HG03097 (cell line): ENCODE data around the gene EYS.

Experiments
- ATAC-seq: cut with Tn5 transposase; IDR thresholded peaks from one replicate; pipeline ENCODE4 v1.9.1; 2021; ENCODE audit not compliant: unreplicated experiment, low FRiP score

EYS gene

DNA sequence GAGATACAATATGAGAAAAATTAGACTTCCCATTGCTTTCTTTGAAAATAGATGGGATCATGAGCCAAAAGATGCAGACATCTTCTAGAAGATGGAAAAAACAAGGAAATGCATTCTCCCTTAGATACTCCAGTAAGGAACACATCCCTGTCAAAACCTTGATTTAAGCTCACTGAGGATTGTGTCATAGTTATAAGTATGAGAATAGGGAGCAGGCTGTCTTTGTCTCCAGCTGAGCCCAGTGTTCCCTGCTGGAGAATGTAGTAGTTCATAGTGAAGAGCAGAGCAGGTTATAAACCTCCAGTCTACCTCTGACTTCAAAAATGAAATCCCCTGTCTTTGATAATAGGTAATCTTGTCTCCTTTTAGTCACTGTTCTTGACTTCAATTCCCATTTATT, 1481.5 kb downstream of the EYS start:
- ATAC-seq, result no peak

DNA sequence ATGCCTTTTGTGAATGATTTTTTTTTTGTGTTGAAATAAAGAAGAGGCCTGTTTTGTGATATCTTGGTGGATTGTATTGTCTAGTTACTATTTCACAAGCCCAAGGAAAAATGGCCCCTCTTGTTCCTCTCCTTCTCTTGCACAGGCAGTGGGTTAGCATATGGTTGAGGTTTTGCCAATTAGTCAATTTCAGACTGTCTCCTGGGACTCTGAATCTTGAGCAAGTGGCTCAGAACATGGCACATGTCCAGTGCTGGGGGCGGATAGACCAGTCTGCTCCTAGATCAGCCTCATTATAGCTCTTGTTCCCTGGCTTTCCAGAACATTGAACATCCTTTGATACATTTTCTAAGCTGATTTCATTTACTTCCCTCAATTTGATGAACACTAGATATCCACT, 1482.2 kb downstream of the EYS start:
- no peak for ATAC-seq

DNA sequence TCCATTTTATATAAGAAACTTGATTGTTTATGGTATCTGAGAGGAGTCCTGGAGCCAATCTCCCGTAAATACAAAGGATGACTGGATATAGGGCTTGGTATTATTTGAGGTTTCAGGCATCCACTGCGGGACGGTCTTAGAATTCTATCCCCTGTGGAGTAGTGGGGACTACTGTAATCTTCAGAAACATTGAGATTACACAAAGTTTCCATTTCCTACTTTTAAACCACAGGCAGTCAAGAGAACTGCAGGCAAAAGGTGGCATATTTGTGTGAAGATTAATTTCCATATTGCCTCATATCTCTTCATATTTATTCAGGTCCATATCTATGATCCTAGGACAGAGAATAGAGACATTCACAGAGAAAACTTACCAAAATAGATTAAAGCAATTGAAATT, 1485.2 kb downstream of the EYS start:
- no peak for ATAC-seq

GRCh38 chr6:64220801-64221200, 1486.2 kb downstream of the EYS start:
- no peak for ATAC-seq

DNA sequence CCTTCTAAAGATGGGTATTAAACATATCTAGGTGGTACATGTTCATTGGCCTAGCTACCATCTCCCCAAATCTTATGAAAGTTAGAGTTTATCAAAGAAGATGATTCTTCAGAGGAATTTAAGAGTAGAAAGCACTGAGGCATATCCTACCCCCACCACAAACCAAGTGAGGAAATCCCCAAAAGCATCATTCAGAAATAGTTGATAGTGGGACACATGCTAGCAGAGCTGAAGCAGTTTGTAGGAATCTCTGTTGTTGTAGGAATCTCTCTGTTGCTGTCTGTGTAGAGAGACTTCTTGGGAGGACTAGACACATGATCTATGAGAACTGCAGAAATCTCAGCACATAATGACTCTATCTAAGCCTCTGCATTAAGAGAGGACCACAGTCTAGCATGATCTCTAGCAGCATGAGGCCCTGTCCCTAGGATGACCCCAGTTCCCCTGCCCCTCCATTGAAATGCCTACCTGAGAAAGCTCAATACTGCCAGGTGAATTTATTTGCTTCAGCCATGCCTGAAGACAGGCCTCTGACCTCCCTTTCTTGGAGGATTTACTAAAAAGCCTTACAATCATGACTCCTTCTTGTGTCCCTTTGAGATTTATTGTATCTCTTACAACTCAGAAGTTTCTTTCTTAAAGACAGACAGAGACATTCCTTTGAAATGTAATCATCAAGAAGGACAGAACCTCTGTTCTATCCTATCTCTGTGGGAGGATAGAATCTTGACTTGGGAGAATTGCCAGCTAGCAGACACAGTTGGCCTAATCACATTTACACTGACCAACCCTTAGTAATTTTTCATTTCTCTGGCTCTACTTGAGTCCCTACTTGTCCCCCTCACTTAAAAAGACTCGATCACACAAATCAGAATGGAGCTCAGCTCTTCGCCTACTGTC, 1489.1 kb downstream of the EYS start:
- peak; percentile 55 for ATAC-seq

DNA sequence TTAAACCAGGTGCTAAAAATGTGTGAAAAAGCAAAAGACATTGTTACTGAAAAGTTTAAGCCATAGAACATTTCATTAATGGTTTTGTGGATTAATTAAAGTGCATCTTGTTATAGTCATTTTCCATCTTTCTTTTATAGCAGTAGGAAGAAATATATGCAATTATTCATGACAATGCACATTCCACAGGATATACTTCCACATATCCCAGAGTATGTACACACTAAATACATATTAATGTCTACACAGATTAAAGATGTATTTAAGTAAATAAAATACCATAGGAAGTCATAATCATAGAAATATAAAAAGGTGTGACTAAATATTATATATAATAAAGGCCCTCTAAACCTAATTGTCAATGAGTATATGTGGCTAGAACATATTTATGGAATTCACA, 1492.7 kb downstream of the EYS start:
- no peak for ATAC-seq

GRCh38 chr6:64213697-64214096, 1493.3 kb downstream of the EYS start:
- ATAC-seq, result no peak

GRCh38 chr6:64197246-64197645, 1509.8 kb downstream of the EYS start:
- no peak for ATAC-seq

DNA sequence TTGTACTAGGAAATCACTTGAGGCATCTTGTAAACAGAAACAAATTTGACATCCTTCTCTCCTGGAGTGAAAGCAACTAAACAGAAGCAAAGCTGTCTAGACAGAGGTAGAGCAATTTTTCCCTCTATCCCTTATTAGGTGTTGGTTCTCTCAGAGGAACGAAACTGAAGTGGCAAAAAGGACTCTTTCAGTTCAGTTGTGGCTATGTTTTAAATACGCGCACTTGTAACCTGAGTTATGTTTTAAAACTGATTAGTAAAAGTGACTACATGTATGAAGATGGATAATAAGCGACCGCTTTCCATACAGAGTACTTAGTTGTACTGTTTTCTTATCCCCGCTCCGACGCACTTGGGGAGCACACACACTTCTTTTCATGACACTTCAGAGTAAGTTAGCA, 1520.4 kb downstream of the EYS start:
- no peak for ATAC-seq

DNA sequence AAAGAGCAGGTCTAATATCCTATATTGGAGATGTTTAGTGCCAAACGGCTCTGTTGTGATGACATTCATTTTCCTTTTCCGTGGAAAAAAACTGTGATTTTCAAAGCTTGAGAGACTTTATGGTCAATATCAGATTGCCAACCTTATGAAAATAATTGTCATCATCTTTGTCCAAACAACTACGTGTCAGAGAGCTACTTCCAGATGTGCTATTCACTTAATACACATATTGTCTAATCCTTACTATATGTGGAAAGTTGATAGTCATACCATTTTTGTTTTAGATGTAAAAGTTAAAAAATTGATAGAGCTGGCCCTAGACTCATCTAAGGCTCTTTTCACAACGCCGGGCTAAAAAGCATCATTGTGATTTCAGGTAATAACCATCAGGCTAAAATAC, 1521.4 kb downstream of the EYS start:
- no peak for ATAC-seq

DNA sequence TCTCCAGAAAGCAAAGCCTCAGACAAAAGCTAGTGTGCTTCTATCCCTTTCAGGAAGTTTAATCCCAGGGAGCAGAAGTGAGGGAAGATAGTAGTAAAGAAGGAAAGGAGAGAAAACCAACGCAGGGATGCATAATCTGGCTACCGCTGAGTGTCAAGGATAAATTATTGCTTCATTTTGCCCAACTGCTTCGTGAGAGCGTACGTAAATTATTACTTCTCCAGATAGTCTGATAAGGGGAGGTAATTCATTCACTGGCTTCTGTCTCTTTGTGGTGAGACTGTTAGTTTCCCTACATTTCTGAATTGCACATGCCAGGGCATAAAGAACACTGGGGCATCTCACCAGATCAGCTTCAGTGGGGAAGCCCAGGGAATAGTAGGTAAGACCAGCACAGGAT, 1531.7 kb downstream of the EYS start:
- ATAC-seq, result no peak

- ATAC-seq, result no peak
Observed at GRCh38 chr6:64170316-64170715, 1536.7 kb downstream of the EYS start.

DNA sequence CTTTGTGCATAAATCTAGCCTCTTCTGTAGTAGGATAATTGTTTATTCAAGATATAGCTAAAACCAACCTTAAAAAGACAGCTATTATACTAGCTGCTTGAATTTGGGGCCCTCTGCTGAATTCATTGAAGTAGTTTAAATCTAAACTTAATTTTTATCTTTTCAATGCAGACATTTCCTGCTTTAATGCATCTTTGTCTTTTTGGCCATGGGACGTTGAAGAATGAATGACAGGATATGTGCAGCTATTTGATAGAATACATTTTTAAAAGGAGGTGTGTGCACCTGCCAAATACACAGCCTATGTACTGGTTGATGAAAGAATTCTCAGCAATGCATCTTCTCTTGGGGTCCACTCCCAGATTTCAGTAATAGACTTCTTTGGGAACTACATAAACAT, 1546.5 kb downstream of the EYS start:
- ATAC-seq, result no peak

DNA sequence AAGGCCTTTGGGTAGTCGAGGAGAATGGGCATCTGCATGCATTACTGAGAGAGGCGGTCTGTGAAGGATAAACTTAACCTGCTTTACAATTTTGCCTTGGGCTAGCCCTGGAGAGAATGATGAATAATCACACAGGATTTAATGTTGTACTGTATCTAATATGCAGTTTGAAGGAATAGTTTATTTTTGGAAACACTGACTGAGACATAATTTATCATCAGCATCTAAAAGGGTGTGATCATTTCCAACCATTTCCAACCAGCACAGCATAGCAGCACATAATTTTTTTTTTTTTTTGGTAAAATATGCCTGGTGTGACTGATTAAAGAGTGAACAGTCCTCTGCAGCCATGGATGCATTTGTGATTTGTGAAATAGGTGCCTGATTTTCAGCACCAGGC, 1552.0 kb downstream of the EYS start:
- no peak for ATAC-seq

GRCh38 chr6:64146876-64147275, 1560.2 kb downstream of the EYS start:
- no peak for ATAC-seq

DNA sequence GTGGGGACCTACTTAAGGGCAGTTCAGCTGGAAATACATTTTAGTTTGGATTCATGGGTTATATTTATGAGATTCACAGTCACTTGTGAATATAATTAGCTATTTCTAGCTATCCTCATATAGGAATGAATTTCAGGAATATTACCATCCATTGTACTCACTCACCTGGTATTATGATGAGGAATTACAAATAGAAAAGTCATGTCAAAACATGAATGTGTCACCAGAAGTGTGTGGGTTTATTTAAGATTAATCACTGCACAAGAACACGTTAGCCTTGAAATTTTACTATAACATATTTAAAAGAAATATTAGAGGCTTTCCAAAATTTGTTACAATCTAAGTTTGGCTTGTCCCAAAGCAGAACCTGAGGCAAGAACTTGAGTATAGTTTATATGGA, 1560.9 kb downstream of the EYS start:
- no peak for ATAC-seq

- no peak for ATAC-seq
Observed at GRCh38 chr6:64145658-64146057, 1561.4 kb downstream of the EYS start.

DNA sequence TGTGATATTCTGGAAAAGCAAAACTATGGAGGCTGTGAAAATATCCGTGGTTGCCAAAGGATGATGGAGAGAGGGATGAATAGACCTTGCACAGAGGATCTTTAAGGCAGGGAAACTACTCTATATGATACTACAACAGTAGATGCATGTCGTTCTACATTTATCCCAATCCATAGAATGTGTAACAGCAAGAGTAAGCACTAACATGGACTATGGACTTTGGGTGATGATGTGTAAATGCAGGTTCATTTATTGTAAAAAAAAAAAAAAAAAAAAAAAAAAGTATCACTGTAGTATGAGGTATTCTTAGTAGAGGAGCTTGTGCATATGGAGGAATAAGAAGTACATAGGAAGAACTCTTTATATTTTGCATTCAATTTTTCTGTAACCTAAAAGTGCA, 1563.9 kb downstream of the EYS start:
- ATAC-seq, result no peak

- ATAC-seq, result no peak
Observed at GRCh38 chr6:64141680-64142079, 1565.3 kb downstream of the EYS start.

GRCh38 chr6:64128301-64129024, 1578.6 kb downstream of the EYS start:
- ATAC-seq, result no peak

GRCh38 chr6:64123761-64124633, 1583.0 kb downstream of the EYS start:
- ATAC-seq, result no peak
